GM08714 (cell line): ENCODE results near the gene MED15.

ENCODE experiments used
- H3K4me3 ChIP-seq: fragments of 200-500 bp; sonication (Bioruptor generic); 2 replicates; pipeline ENCODE4 v1.5.1; 2014; ENCODE audit warnings: mild to moderate bottlenecking, low read length, inconsistent platforms
- ZNF274 ChIP-seq: IDR thresholded peaks from 2 replicates; pipeline ENCODE4 v1.6.1; 2012; ENCODE audit warnings: mild to moderate bottlenecking, low read depth, low read length

The MED15 gene

DNA sequence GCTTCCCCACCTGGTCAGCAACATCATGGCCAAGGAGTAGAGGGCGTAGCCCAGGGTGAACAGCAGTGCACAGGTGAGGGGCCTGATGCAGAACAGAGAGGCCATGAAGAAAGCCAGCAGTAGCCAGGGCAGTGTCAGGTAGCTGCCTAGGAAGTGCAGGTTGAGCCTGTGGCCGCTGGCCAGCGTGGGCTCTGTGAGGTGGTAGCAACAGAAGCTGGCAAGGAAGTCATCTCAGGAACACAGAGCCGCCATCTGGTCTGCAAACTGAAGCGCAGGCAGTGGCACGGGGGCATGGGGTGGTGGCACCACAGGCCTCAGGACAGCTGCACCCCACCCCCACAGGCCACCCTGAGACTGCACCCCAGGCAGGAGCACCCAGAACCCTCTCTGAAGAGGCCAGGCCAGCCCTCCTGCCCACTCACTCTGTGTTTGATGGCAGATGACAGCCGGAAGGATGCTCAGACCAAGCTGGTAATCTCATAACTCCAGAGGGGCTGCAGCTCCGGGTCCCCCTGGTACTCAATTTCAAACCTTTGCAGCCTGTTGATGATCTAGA lies 95.3 kb downstream of the MED15 start:
- no peak for TF ChIP-seq ZNF274
- no peak overlapping the region for H3K4me3 ChIP-seq

- H3K4me3 ChIP-seq = no peak overlapping the region
- no peak for TF ChIP-seq ZNF274
Observed at GRCh38 chr22:20604092-20604747, 96.8 kb downstream of the MED15 start.

DNA sequence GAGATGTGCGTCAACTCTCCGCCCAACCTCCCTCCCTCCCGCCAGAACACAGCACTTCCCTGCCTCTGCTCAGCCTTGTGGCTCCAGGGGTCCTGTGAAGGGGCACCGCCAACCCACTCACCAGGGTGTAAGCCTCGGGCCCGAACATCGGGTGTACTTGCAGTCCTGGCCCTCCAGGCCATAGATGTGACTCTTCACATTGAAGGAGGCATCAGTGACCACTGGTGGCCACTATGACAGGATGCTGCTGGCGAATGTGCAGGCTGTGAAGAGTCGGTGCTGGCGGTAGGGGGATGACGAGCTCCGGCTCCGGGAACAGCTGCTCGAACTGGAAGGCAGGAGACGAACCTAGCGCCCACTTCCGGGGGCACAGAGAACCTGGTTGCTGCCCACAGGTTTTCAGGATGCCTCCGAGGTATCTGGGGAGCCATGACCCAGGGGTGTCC lies 97.4 kb downstream of the MED15 start:
- TF ChIP-seq ZNF274 = no peak
- no peak overlapping the region for H3K4me3 ChIP-seq

DNA sequence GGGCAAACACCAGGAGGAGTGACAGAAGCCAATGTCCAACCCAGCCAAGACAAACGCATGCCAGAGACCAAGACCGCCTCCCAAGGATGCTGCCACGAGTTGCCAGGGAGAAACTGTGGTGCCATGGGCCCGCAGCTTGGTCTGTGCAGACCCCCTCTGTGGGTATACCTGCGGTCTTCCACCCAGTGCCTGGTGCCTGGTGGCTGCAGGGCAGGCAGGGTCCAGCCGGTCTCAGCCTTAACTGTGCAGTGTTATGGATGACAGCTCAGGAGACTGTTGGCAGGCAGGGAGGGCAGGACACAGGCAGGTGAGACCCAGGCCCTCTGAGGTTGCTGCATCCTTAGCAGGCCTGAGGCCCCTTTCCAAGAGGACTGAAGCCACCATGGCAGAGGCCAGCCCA lies 97.9 kb downstream of the MED15 start:
- no peak for TF ChIP-seq ZNF274

GRCh38 chr22:20606041-20606783 lies 98.8 kb downstream of the MED15 start:
- no peak overlapping the region for H3K4me3 ChIP-seq
- TF ChIP-seq ZNF274 = no peak

More for the DNA sequence above, 97.9 kb downstream of the MED15 start:
- no peak overlapping the region for H3K4me3 ChIP-seq

GRCh38 chr22:20606784-20607128 lies 99.3 kb downstream of the MED15 start:
- H3K4me3 ChIP-seq = no peak overlapping the region
- no peak for TF ChIP-seq ZNF274

DNA sequence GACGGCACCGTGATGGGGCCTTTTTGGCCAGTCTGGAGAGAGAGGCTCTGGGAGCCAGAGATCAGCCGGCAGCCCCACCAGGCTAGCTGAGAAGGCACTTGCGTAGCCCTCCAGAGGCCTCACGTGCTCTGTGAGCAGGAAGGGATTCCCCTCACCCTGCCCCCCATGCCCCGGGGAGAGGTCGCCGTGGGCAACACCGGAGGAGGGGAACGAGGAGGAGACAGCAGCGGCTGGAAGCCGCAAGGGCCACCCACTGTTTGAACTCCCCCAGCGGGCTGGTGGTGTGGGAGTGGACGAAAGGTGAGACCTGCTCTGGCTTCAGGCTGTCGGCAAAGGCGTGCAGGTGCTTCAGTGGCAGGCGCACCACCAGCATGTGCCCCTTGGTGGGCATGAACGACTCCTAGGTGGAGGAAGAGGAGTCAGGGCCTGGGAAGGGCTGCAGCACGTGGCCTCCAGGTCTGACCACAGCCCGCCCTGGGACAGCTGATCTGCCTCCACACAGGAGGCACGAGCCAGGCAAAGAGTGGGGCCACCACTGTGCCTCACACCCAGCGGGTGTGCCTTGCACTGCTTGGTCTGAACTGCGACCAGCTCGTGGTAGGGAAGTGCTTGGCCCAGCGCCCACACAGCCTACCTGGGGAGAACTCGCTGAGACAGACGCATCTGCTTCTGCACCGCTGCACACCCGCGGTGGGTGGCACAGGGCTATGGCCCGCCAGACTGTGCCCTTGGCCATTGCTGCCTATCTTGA lies 99.9 kb downstream of the MED15 start:
- H3K4me3 ChIP-seq = no peak overlapping the region
- TF ChIP-seq ZNF274 = no peak

GRCh38 chr22:20610243-20610686 lies 102.9 kb downstream of the MED15 start:
- no peak for TF ChIP-seq ZNF274
- no peak overlapping the region for H3K4me3 ChIP-seq

GRCh38 chr22:20610757-20611156 lies 103.3 kb downstream of the MED15 start:
- TF ChIP-seq ZNF274 = no peak
- H3K4me3 ChIP-seq = no peak overlapping the region

DNA sequence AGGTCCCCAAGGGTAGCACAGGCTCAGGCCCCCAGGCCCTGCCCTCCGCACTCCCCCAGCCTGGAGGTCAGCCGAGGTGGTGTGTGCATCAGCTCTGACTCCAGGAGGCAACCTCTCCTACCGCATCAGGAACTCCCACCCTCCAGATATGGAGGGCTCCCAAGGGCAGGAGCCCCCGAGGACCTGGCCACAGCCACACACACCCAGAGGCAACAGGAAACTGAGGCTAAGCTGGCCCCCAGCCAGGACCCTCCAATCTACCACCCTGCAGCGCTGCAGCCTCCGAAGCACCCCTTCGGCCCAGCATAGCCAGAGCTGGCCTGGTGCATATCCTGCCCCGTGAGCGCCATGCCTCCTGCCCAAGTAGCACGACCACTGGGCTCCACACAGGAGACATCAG lies 104.0 kb downstream of the MED15 start:
- TF ChIP-seq ZNF274 = no peak
- H3K4me3 ChIP-seq = no peak overlapping the region

- no peak for TF ChIP-seq ZNF274
- no peak overlapping the region for H3K4me3 ChIP-seq
Observed at GRCh38 chr22:20613301-20613700, 105.9 kb downstream of the MED15 start.

- H3K4me3 ChIP-seq = no peak overlapping the region
- no peak for TF ChIP-seq ZNF274
Observed at GRCh38 chr22:20615021-20615420, 107.6 kb downstream of the MED15 start.

- TF ChIP-seq ZNF274 = no peak
Observed at GRCh38 chr22:20615533-20616450, 108.4 kb downstream of the MED15 start.

More at GRCh38 chr22:20615533-20616450, 108.4 kb downstream of the MED15 start:
- no peak overlapping the region for H3K4me3 ChIP-seq
